Fibroblast of peridontal ligament (primary cell): ENCODE data around the gene AFAP1L2.
A peak's percentile ranks its signal among the peaks of the same experiment; 100 is the strongest.

Experiments used
- DNase-seq: peaks from one replicate; pipeline ENCODE4 v3.0.0-alpha.2; 2010; ENCODE audit errors: extremely low read depth

The AFAP1L2 gene

DNA sequence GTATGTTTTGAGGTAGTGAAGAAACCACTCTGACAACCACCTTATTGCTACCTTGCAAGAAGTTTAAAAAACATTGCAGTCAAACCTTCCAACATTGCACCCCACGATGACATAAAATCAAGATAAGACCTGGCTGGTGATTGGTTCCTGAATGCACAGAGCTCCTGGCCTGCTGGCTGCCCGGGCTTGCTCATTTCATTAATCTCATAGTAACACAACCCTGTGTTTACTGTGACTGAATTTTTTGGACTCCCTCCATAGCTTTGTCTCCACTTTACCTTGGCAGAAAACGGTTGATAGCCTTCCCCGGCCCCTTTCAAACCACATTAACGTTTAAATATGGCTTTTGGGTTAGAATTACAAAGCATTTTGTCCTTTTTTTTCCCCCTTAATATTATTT, 137.8 kb downstream of the AFAP1L2 start:
- no peak for DNase-seq

GRCh38 chr10:114265392-114266053, 138.8 kb downstream of the AFAP1L2 start:
- no peak for DNase-seq

GRCh38 chr10:114262496-114262895, 141.8 kb downstream of the AFAP1L2 start:
- no peak for DNase-seq

GRCh38 chr10:114261076-114261475, 143.2 kb downstream of the AFAP1L2 start:
- peak; percentile 38 for DNase-seq

DNA sequence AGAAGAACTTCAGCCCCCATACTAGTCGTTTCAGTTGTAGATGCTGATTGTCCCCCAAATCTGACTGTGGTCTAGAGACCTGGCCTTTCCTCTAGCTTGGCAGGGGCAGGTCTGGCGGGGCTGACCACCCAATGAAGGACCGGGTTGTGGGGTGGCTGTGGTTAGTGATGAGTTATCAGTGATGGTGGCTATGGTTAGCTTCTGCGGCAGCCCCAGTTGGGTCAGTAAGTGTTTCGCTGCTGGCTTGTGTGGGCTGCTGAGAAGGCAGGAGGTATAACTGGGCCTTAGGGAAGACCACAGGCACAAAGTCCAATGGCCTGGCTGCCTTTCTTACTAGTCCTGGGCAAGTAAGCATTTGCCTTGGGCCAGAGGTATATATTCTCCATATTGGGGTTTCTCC, 143.9 kb downstream of the AFAP1L2 start:
- DNase-seq: no peak

DNA sequence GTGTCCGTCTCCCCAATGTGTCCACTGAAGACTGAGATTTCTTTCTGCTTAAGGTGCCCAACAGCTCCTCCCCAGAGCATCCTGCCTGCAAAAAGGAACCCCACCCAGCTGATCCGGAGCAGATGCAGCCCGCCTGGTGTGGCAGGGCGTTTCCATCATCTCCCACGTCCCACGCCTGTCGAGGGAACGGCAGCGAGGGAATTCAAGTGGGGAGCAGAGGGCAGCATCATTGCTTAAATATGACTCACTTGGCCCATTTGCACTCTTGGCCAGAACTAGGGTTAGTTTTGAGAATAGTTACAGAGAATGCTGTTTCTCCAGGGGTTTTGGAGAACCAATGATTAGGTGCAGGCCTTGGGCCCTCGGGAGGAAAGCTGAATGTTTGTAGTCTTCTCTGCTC, 144.5 kb downstream of the AFAP1L2 start:
- DNase-seq: peak; percentile 19

DNA sequence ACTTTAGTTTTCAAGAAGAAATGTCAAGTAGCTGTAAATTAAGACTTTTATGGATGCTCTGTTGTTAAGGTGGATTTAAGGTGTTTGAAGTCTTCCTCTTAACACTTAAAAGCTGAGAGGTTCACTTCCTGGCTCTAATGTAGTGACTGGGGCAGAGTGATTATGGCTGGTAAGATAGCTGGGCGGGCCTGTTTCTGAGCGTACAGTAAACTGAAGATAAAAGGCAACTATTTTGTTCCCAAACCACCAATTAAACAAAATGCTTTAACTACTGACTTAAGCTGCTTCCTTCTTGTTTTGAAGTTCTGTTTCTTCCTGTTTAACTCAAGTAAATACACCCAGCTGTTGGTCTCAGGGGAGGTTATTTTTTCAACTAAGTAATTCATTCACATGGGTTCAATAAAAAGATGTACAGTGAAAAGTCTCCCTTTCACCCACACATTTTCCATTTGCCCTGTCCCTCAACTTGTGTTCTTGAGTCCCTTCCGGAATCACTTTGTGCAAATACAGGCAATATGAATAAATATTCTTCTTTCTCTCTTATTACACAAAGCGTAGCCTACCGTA, 145.9 kb downstream of the AFAP1L2 start:
- no peak for DNase-seq

GRCh38 chr10:114257498-114257897, 146.8 kb downstream of the AFAP1L2 start:
- no peak for DNase-seq

DNA sequence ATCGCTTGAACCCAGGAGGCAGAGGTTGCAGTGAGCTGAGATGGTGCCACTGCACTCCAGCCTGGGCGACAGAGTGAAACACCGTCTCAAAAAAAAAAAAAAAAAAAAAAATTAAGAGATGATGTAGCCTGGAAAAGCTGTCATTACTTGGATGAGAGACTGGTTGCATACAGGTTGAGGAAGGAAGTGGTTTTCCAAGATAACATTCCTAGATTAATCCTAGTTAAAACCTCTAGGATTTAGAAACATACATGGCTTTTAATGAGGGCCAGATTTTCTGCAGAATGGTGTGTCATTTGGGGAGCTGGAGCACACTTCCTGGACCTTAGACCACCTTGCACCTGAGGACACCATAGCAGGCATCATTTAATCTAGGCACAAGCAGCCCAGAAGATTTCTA, 147.5 kb downstream of the AFAP1L2 start:
- DNase-seq: no peak

GRCh38 chr10:114256008-114256765, 148.1 kb downstream of the AFAP1L2 start:
- DNase-seq: no peak

- no peak for DNase-seq
These were observed 149.1 kb downstream of the AFAP1L2 start for GRCh38 chr10:114255227-114255626.

GRCh38 chr10:114252883-114253282, 151.4 kb downstream of the AFAP1L2 start:
- no peak for DNase-seq

DNA sequence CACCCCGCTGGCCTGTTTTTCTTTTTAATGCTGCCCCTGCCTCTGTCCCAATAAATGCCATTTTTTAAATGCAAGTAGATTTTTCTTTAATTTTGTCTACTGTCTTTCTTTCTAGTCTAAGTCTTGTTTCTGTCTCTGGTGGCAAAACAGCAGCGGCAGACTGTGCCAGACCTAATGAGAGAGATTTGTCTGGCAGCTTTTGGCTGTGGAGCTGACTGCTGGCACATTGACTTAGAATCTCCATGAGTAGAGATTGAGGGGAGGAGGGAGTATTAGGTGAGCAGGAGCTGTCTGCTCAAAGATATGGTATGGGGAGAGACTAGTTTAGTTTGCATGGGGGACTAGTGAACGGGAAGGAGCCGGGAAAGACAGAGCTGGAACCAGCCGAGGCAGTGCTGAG, 152.2 kb downstream of the AFAP1L2 start:
- DNase-seq: no peak

GRCh38 chr10:114250716-114251115, 153.6 kb downstream of the AFAP1L2 start:
- no peak for DNase-seq

GRCh38 chr10:114250236-114250635, 154.1 kb downstream of the AFAP1L2 start:
- DNase-seq: no peak

DNA sequence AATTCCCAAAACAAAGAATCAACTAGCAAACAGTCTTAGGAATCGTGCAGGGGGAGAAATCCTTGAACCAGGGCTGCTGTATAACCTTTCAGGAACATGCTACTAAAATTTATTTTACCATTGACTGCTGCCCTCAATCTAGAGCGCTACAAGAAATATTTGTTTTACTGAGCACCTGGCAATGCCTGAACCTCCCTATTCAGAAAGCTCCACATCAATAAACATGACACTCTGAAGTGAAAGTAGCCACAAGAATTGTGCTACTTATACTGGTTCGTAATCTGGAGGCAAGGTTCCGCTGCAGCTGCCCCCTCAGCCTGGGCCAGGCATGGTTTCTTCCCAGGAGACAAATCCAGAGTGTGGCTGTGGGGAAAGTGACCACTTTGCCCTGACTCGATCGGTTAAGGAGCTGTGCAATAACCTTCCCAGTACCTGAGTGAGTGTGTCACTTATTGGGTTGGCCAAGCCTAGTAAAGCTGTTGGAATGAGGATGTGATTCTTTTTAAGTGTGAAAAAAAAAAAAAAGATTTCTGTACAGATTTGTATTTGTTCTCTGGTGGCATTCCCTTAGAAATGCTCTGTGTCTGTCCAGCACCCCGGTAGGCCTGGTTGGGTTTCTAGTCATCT, 157.5 kb downstream of the AFAP1L2 start:
- no peak for DNase-seq

GRCh38 chr10:114245121-114245791, 159.0 kb downstream of the AFAP1L2 start:
- DNase-seq: no peak
